Brain microvascular endothelial cell (primary cell): ENCODE results near the gene NSD1.

Source experiments
- DNase-seq: peaks from one replicate; pipeline ENCODE4 v3.0.0-alpha.2; 2020
- H3K27ac ChIP-seq: fragments of 250-450 bp; sonication (Bioruptor Pico); 2 replicates; pipeline ENCODE4 v1.5.1; 2020; ENCODE audit warnings: mild to moderate bottlenecking, moderate library complexity
- H3K27me3 ChIP-seq: fragments of 250-450 bp; sonication (Bioruptor Pico); replicated peaks from 2 replicates; pipeline ENCODE4 v1.5.1; 2020; ENCODE audit warnings: mild to moderate bottlenecking
- H3K36me3 ChIP-seq: fragments of 250-450 bp; sonication (Bioruptor Pico); replicated peaks from 2 replicates; pipeline ENCODE4 v1.5.1; 2020; ENCODE audit warnings: mild to moderate bottlenecking
- H3K4me3 ChIP-seq: 2 replicates; pipeline ENCODE4 v1.5.1; 2011; ENCODE audit warnings: low read depth, mild to moderate bottlenecking, control low read depth, low read length, moderate library complexity
- CTCF ChIP-seq: IDR thresholded peaks from 2 replicates; pipeline ENCODE4 v1.5.1; 2011; ENCODE audit warnings: low read depth, mild to moderate bottlenecking, moderate library complexity, low read length, control low read depth, inconsistent platforms; ENCODE audit errors: missing control alignments
- in situ Hi-C: cut with HindIII; loops from 2 replicates; pipeline ENCODE4 v1.10.0; 2017; ENCODE audit warnings: low sequenced_read_pairs, low pct_ligation_motif_present

Gene NSD1

DNA sequence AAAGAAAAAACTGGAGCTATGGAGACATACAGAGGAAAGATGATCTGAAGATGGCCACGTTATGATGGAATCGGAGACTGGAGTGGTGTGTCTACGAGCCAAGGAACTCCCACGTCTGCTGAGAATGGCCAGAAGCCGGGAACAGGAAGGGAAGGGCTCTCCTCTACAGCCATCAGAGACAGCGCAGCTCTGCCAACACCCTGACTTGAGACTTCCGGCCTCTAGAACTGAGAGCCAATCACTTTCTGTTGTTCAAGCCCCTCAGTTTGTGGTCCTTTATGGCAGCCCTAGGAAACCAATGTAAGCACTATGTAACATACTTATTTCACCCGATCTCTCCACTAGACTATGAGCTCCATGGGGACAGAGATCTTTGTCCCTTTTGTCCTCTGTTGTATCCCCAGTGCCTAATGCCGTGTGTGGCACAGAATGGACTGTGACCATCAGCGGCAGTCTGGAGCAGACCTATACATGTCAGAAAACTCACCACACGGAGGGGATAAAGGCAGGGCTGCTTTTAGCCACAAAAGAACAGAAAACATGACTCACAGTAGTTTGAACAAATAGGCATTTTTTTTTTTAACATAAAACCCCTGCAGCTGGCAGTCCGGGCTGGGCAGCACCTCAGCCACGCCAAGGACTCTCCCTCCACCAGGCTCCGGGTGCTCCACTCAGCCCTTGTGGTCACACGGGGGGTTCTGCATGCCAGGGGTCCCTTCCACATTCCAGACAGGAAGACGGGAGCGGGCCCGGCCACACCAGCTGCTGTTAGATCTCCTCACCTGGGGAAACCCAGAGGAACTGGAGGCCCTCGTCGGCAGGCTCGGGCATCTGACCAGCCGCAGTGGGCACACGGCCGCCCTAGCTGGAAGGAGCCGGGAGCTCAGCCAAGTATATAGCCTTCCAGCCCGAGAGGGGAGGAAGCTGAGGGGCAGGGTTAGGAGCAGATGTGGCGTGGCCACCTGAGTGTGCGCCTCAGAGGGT lies 194.3 kb downstream of the NSD1 start:
- in situ Hi-C loops = no loop called here
- H3K4me3 ChIP-seq = no peak overlapping the region
- H3K27ac ChIP-seq = no peak overlapping the region
- peak; percentile 51 for DNase-seq
- no peaks in the 10 kb centered on the region for H3K27me3 ChIP-seq
- peak; percentile 33 for TF ChIP-seq CTCF
- H3K36me3 ChIP-seq = peaks cover 16% of the 10 kb centered on the region

DNA sequence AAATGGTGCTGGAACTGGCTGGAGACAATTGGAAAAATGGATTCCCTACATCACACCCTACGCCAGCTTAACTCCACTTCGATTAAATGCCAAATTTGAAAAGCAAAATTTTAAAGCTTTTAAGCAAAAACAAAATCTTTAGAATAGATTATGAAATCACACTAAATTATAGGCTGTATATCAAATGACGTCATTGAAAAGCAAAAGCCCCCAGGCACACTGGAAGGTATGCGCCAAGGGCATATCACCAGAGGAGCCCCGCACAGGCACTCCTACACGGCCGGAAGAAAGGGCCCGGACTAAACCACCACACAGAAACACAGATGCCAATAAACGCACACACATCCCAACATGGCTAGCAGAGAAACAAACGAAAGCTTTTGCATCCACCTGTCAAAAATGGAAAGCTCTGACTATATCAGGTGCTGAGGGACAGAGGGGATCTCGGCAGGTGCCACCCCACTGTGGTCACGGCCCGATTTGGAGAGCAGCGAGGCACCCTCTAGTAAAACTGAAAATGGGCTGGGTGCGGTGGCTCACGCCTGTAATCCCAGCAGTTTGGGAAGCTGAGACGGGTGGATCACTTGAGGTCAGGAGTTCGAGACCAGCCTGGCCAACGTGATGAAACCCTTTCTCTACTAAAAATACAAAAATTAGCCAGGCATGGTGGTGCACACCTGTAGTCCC lies 195.1 kb downstream of the NSD1 start:
- no peak for TF ChIP-seq CTCF
- H3K27me3 ChIP-seq = no peaks in the 10 kb centered on the region
- DNase-seq = no peak
- no peak overlapping the region for H3K27ac ChIP-seq
- H3K4me3 ChIP-seq = no peak overlapping the region
- in situ Hi-C loops = no loop called here
- H3K36me3 ChIP-seq = peaks cover 22% of the 10 kb centered on the region

DNA sequence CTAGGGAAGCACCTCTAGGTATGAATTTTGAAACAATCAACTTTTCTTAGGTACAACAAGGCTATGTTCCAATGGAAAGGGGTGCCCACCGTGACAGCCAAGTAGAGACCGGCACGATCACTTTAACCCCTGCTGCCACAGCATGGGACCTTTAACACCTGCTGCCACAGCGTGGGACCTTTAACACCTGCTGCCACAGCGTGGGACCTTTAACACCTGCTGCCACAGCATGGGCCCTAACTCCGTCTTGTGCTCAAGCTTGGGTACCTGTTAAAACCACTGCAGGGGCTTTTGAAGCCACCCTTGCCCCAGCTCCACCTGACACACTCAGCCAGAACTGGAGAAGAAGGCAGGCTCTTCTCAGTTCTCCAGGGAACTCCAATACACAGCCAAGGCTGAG lies 196.3 kb downstream of the NSD1 start:
- Histone ChIP-seq H3K36me3 (peaks cover 34% of the 10 kb centered on the region), H3K27me3 (no peaks in the 10 kb centered on the region), H3K27ac (no peak overlapping the region), H3K4me3 (no peak overlapping the region)
- no peak for TF ChIP-seq CTCF
- DNase-seq = no peak
- in situ Hi-C loops = no loop called here

DNA sequence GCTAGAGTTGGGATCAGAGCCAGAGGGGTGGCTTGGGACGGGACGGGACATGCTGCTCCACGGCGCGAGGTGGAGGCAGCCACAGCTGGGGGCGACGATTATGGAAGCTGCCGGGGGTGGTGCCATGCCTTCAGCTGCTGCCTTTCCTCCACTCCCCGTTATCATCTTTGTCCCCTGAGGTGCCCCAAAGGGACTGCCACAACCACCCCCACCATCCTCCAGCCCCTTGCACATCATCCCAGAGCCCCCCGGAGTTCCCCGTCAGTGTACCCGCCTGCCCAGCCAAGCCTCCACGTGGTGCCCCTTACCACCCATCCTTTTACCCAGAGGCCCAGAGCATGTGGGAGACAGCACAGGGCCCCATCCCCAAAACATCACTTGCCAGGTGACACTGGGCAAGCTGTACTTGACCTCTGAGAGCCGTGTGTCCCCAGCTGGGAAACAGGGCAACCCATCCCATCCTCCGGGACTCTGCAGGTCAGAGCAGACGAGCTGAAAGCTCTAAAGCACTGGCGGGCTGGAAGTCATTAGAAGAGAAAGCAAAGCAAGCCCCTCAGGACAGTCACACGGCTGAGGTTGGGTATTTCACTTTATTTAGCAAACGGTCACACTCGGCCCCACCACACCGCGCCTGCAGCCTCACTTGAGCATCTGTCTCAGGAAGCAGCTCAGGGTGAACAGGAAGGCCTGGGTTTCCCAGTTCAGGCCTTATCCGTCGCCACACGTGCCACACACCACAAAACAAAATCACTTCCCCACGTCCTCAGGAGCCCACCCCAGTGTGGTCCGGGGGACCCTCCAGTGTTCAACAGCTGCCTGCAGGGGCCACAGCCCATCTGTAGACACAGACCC lies 197.6 kb downstream of the NSD1 start:
- no peak for TF ChIP-seq CTCF
- H3K36me3 ChIP-seq = peaks cover 48% of the 10 kb centered on the region
- in situ Hi-C loops = no loop called here
- H3K4me3 ChIP-seq = no peak overlapping the region
- no peak overlapping the region for H3K27ac ChIP-seq
- no peak for DNase-seq
- no peaks in the 10 kb centered on the region for H3K27me3 ChIP-seq

GRCh38 chr5:177332031-177332895 lies 198.7 kb downstream of the NSD1 start:
- DNase-seq = no peak
- TF ChIP-seq CTCF = no peak
- Histone ChIP-seq H3K27me3 (no peaks in the 10 kb centered on the region), H3K27ac (no peak overlapping the region), H3K36me3 (peaks cover 54% of the 10 kb centered on the region), H3K4me3 (no peak overlapping the region)
- in situ Hi-C loops = no loop called here
